ENCODE results near the gene TWIST1.

GRCh38 chr7:19113855-19114550 is 3.4 kb downstream of the TWIST1 start:
- TF ChIP-seq CTCF (IDR thresholded peaks at IDR 0.05; ENCODE audit: insufficient read depth, low read length) (no peak), REST (IDR thresholded peaks at IDR 0.05; ENCODE audit: insufficient replicate concordance, low read depth) (no peak)
